T-helper 1 cell (primary cell): ENCODE results near the gene ASIP.

ENCODE experiments used
- DNase-seq, 5 donors: peaks; one replicate each; pipeline ENCODE4 v3.0.0-alpha.2; 2012 to 2020

The ASIP gene

DNA sequence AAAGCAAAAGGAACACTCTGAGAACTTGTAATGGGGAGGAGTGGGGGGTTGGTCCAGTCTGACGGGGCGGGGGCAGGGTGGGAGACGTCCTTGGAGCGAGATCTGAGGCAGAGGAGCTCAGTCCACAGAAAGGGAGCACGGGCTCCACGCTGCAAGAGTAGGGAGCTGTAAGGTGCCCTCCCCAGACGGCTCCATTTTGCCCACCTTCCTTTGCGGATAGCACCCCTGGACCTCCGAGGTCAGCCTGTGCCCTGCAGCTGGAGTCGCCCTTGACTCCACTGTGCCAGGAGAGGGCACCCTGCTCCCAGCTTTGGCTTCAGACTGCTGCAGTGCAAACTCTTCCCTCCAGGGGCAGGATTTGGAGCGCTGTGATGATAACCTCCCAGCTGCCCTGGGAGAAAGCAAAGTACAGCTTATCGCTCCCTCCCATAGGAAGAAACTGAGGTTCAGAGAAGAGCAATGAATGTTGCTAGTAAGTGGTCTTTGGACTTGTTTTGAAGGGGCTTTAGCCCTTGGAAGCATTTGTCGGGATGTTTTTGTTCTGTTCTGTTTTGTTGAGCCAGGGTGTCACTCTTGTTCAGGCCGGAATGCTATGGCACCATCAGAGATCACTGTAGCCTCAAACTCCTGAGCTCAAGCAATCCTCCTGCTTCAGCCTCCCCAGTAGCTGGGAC, 71.5 kb downstream of the ASIP start:
- DNase-seq: peak; percentile 64 to 84 (median 77)

DNA sequence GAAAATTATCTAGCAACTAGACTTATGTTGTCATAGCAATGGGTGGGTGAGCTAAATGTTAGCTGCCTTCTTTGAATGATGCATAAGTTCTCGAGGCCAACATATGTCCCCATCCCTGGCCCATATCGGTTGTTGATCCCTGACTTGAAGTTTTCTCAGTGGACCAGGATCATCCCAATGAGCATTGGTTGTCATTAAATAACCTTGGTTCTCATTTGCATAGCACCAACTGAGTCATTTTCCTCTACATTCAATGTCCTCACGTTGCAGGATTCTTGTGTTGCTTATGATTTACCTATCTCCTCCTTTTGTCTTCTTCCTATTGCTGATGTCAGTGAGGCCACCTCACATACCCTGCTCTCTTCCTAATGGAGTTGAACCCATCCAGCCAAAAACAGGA, 74.0 kb downstream of the ASIP start:
- DNase-seq: no peak

DNA sequence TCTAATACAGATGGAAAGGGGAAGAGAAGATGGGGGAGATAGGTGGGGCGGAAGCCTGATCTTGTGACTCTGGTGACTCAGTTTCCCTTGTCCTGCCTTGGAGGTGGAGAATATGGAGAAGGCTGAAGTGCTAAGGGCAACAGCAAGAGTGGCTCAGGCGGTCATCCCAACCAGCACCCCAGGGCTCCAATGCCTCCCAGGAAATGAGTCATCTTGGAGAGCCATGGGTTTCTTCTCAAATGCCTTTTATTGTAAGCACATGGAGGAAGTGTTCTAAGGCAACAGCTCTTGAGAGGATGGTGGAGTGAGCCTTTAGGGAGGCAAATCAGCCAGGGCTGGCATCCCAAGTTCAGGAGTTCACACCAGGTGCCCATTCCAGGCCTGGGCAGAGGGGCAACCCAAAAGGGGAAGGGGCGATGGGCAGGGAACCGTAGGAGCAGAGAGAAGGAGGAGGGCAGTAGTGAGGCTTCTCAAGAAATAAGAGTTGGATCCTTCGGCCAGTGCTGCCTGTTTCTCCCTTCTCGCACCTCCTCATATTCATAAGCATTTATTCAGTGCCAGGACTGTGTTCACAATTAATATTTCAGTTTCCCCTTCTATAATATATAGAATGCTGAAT, 75.1 kb downstream of the ASIP start:
- DNase-seq: no peak
